Endothelial cell of umbilical vein (primary cell): ENCODE measurements around the gene TANGO2.
A peak's percentile ranks its signal among the peaks of the same experiment; 100 is the strongest.

Experiments used
- EZH2 ChIP-seq: IDR thresholded peaks from 2 replicates; pipeline ENCODE4 v1.6.1; 2012; ENCODE audit warnings: borderline replicate concordance, low read depth, mild to moderate bottlenecking, moderate library complexity, low read length, inconsistent platforms; ENCODE audit not compliant: severe bottlenecking
- FOS ChIP-seq: IDR thresholded peaks from 2 replicates; pipeline ENCODE4 v1.6.1; 2011; ENCODE audit warnings: mild to moderate bottlenecking, low read length, moderate library complexity, borderline replicate concordance; ENCODE audit not compliant: insufficient read depth
- MYC ChIP-seq: IDR thresholded peaks from one replicate; pipeline ENCODE4 v1.6.1; 2011; ENCODE audit warnings: mild to moderate bottlenecking, low read depth, low read length
- POLR2A ChIP-seq: IDR thresholded peaks from 2 replicates; pipeline ENCODE4 v1.6.1; 2012; ENCODE audit warnings: low read depth, mild to moderate bottlenecking, control low read depth, low read length
- POLR2AphosphoS5 ChIP-seq: IDR thresholded peaks from 2 replicates; pipeline ENCODE4 v1.6.1; 2012; ENCODE audit warnings: low read depth, mild to moderate bottlenecking, control low read depth, low read length, moderate library complexity; ENCODE audit not compliant: insufficient read depth
- TF ChIP-seq, protein P1 (sequence below), 2 donors: IDR thresholded peaks; 1 replicate in 1 of 2; 2 replicates in 1 of 2; pipeline ENCODE4 v1.5.1; 2011; ENCODE audit warnings: low read length in 2 of 2, mild to moderate bottlenecking in 2 of 2, moderate library complexity in 2 of 2, control low read depth in 1 of 2, inconsistent platforms in 1 of 2, low read depth in 1 of 2; ENCODE audit not compliant: insufficient read depth in 1 of 2; ENCODE audit errors: extremely low read depth in 1 of 2

DNA sequence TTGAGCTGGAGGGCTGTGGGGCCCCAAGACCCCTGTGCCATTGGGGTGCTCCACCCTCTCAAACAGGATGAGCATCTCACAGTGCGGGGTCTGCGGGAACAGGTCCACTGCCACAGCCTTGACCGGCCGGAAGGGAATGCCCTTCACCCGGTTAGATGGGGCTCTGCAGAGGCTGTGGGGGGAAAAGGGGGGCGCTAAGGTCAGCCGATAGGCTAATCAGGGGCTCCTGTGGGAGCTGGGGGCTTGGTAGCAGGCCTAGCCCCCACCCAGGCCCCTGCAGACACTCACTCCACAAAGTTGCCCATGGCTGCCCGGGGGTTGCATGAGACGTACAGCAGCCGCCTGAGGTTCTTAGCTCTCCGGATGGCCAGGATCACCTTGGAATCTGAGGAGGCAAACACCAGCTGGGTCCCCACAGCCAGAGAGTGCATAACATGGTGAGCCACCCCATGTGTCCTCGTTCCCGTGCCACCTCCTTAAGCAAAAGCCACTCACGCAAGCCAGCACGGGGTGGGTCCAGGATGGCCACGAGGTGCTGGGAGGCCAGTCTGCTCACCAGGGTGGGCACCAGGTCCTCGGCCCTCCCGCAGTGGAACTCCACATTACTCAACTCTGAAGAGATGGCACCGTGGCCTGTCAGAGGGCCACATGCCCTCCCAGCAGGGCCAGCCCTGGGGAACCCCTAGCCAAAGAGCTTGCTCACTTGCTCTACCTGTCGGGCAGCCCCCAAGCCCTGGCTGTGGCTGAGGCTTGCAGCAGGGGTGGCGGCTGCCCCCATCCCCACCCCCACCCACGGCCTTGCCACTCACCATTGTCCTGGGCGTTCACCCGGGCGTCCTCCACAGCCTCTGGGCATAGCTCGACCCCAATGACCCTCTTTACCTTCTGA is 92.0 kb downstream of the TANGO2 start:
- TF ChIP-seq, protein P1, sequence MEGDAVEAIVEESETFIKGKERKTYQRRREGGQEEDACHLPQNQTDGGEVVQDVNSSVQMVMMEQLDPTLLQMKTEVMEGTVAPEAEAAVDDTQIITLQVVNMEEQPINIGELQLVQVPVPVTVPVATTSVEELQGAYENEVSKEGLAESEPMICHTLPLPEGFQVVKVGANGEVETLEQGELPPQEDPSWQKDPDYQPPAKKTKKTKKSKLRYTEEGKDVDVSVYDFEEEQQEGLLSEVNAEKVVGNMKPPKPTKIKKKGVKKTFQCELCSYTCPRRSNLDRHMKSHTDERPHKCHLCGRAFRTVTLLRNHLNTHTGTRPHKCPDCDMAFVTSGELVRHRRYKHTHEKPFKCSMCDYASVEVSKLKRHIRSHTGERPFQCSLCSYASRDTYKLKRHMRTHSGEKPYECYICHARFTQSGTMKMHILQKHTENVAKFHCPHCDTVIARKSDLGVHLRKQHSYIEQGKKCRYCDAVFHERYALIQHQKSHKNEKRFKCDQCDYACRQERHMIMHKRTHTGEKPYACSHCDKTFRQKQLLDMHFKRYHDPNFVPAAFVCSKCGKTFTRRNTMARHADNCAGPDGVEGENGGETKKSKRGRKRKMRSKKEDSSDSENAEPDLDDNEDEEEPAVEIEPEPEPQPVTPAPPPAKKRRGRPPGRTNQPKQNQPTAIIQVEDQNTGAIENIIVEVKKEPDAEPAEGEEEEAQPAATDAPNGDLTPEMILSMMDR (IDR thresholded peaks at IDR 0.05; ENCODE audit: extremely low read depth in 1 of 2, insufficient read depth in 1 of 2, low read depth in 1 of 2, low read length in 2 of 2), result no peak
- TF ChIP-seq POLR2A, result peak; percentile 30
- TF ChIP-seq POLR2AphosphoS5, result peak; percentile 52
- no peak for TF ChIP-seq EZH2
- TF ChIP-seq MYC, result no peak
- no peak for TF ChIP-seq FOS
